GM10847 (cell line): ENCODE results near the gene BRWD1.

Experiments used
- POLR2A ChIP-seq: IDR thresholded peaks from 2 replicates; pipeline ENCODE4 v1.6.1; 2011; ENCODE audit not compliant: insufficient read length; ENCODE audit errors: extremely low read depth

Gene BRWD1

GRCh38 chr21:39315603-39316445 is 2.4 kb upstream of the BRWD1 start:
- TF ChIP-seq POLR2A: no peak

DNA sequence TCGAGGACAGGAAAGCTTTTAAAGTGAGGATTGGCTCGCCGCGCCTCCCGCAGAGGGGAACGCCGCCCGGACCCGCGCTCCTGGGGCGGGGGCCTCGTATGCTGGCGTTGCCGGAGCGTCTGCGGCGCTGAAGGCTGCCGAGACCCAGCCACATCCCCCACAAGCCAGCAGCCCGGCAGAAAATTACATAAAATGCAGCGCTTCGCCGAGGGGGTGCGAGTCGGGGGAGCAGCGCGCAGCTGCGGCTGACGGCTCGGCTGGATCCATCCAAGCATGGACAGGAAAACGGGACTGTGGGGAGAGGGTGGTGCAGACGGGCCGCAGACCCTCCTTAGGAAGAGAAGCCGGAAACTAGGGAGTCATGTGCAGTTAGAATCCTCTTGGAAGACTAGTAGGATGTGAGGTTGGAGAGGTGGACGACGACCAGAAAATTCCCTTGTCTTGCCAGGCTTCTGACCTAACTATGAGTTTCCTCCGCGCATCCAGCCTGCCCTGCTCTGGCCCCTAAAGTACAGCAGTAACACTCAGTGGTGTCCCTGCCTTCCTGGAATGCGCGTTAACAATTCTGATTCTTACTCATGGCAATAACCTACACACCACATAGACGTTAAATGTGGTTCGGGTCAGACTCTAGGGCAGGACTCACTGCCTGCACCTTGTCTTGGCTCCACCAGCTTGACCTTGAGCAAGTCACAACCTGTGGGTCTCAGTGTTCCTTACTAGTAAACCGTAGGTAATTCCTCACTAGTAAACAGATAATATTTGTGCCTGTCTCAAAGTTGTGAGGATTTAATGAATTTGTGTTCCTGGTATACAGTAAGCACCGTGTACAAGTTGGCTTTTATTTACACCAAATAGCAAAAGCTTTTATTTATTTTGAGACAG is 953 bp upstream of the BRWD1 start:
- TF ChIP-seq POLR2A: no peak

GRCh38 chr21:39313042-39313570 is 326 bp downstream of the BRWD1 start:
- no peak for TF ChIP-seq POLR2A

DNA sequence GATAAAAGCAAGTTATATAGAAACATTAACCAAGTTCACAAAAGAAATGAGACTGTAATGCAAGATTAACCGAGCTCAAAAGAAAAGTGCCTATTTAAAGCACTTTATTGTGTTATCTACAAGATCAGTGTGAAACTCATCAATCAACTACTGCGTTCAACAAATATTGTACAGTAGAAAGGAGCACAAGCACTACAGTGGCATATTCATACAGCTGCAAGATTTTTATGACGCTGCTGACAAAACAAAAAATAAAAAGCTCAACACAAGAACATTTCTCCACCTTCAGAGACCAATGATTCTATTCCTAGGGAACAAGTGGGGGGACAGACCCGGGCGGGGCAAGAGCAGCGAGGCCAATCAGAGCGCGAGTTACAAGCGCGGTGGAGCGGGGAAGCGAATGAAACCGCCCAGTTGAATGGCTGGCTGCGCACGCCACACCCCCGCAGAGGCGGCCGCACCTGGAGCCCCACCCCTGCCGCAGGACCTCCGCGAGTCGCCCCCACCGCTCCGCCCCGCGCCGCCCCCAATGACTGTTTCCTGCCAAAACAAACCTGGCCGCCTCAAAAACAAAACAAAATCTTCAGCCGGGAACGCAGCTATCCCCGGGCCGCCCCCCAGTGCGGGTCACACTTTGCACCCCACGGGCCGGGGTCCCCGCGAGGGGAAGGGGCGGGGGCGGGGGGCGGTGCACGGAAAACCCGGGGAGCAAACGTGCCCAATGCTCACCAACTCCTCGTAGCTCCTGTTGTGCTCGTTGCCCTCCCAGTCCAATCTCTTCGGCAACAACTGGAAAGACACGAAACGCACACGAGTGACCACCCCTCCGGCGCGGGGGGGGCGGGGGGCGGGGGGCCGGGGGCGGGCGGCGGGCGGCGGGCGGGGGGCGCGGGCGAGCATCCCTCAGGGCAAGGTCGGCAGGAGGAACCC is 1.1 kb downstream of the BRWD1 start:
- TF ChIP-seq POLR2A: no peak

- TF ChIP-seq POLR2A: no peak
These were observed 2.3 kb downstream of the BRWD1 start for GRCh38 chr21:39311164-39311563.

DNA sequence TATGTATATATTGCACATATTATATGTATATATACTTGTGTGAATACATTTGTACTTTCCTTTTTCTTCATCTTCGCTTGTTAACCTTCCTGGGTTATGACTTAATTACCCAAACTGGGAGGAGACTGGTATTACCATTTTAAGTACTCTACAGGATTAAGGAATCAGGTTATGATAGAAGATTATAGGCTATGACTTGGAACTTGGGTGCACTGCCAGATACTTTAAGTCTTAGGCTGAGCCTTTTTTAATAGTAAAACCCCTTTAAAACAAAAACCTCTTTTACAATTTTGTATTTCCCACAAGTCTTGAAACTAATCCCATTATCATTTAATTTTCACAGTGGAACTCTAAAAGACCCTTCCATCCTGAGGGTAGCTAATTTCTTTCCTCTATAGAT is 6.0 kb downstream of the BRWD1 start:
- no peak for TF ChIP-seq POLR2A

DNA sequence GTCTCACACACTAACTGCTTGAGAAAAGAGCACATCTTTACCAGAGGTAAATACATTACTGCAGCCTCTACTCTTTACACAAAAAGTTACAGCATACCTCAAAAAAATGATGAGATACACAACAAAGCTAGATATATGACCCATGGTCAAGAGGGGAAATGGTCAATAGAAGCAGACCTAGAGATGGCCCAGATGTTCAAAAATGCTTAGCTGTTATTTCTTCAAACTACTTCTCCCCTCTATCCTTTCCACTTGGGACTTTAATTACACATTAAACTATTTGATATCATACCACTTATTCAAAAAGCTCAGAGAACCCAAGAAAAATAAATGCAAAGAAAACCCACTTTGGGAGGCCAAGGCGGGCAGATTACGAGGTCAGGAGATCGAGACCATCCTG is 12.8 kb downstream of the BRWD1 start:
- no peak for TF ChIP-seq POLR2A

DNA sequence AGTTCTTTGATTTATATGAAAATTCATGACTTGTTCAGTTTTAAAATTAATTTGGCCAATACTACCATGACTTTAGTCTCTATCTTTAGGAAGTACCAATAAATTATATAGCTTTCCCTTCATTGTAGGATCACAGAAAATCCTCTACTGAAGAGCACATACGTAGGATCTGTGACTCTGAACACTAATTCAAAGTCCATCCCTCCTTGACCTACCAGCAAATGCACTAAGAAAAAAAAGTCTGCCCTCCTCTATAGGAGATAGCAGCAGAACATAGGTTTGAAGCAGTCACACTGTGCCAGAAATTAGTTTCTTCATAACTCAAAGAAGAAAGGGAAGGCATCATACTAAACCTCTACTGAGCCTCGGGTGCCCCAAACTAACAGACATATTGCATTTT is 16.5 kb downstream of the BRWD1 start:
- TF ChIP-seq POLR2A: no peak

DNA sequence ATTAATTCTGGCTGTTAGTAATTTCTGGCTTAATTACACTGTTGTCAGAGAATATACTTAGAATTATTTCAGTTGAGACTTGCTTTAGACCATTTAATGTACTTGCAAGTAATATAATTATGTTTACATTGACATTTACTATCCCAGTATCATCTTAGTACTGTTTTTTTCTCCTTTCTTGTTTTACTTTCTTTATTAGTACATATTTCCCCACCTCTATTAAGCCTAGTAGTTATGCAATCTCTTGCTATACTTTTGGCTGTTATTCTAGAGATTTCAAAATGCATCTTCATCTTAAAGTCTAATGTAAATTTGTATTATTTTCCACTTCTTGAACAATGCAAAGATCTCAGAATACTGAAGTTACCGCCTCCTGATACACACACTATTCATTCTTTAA is 24.4 kb downstream of the BRWD1 start:
- TF ChIP-seq POLR2A: no peak

DNA sequence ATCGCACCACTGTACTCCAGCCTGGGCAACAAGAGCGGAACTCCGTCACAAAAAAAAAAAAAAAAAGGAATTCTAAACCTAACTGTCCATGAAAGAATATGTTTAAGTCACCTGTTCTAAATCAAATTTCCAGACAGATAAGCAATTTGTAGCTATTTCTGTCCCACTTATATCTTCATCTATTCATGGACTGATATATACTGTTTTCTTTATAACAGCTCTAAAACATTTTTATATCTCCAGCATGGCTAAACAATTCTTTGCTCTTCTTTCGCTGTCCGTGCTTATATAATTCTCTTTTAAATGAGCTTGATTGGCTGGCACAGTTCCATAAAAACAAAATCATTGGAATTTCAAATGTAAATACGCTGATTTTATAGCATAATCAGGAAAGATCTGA is 30.5 kb downstream of the BRWD1 start:
- TF ChIP-seq POLR2A: no peak

DNA sequence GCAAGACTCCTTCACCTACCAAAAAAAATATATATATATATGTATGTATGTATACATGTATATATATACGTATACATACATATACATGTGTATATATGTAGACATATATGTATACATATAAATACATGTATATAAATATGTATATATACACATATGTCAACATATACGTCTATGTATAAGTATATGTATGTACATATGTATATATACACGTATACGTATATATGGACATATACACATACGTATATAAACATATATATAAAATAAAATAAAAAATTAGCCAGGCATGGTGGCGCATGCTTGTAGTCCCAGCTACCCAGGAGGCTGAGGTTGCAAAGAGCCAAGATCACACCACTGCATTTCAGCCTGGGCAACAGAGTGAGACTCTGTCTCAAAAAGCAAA is 31.6 kb downstream of the BRWD1 start:
- no peak for TF ChIP-seq POLR2A

DNA sequence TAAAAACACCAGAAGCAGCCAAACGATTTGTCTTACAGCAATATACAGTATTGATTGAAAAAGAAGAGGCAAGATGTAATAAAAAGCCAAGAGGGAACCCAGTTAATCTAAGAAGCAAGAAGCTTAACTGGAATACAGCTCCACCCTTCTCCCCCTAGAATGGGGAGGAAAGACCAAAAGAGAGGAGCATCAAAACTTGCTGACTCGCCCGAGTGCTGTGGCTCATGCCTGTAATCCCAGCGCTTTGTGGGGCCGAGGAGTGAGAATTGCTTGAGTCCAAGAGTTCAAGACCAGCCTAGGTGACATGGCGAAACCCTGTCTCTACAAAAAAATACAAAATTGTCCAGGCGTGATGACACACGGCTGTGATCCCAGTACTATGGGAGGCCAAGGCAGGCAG is 32.2 kb downstream of the BRWD1 start:
- no peak for TF ChIP-seq POLR2A

DNA sequence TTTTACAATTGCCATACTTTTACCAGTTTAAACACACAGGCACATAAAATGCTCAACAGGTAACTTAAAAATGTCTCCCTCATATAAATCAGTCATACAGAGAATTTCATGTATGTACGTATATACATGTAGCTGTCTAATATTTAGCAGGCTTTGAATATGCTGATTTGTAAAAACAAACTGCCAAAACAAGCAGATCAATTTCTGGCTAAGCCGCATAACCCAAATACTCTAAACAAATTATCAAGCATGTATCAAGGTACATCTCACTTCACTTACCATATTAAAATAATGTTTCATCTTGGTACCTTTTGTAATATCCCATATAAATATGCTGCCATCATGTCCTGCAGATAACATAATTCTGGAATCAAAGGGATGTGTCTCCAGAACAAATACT is 43.8 kb downstream of the BRWD1 start:
- TF ChIP-seq POLR2A: no peak

GRCh38 chr21:39265603-39266002 is 47.8 kb downstream of the BRWD1 start:
- no peak for TF ChIP-seq POLR2A

DNA sequence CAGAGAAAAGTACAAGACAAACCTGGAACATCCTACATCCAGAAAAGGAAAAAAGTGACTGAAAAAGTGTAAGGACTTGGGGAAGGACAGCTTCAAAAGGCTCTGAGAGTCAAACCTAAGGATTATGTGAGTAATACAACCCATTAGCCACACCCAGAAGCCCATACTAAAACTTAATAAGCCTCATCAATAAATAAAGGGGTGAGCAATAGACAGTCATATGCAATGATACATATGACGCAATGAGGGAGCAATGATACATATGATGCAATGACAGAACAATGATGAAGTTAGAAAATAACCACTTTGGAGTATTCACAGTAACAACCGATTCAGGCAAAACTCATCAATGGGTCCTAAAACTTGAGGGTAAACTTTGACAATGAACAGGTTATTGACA is 50.1 kb downstream of the BRWD1 start:
- no peak for TF ChIP-seq POLR2A
